Neutrophil (primary cell): ENCODE data around the gene MT1M.

Experiments
- H3K27ac ChIP-seq: fragments of 200-600 bp; sonication (generic); 2 replicates; pipeline ENCODE4 v1.5.1; 2016; ENCODE audit warnings: mild to moderate bottlenecking, moderate library complexity
- H3K27me3 ChIP-seq: fragments of 200-600 bp; sonication (generic); 2 replicates; pipeline ENCODE4 v1.6.0; 2016; ENCODE audit warnings: mild to moderate bottlenecking
- H3K36me3 ChIP-seq: fragments of 200-600 bp; sonication (generic); 2 replicates; pipeline ENCODE4 v1.5.1; 2017
- H3K4me1 ChIP-seq, 2 experiments: fragments of 200-600 bp in 1 of 2; sonication (generic) in 1 of 2; 1 replicate in 1 of 2; 2 replicates in 1 of 2; pipeline versions ENCODE4 v1.5.1 to v1.6.1; 2013 to 2016; ENCODE audit warnings: low read depth in 1 of 2, low read length in 1 of 2, mild to moderate bottlenecking in 1 of 2, moderate library complexity in 1 of 2; ENCODE audit not compliant: control insufficient read depth in 1 of 2, insufficient read depth in 1 of 2
- H3K4me3 ChIP-seq, 2 experiments: fragments of 200-600 bp in 1 of 2; sonication (generic) in 1 of 2; 1 replicate in 1 of 2; 2 replicates in 1 of 2; pipeline ENCODE4 v1.5.1; 2013 to 2016; ENCODE audit warnings: low read depth in 1 of 2, low read length in 1 of 2, mild to moderate bottlenecking in 1 of 2, moderate library complexity in 1 of 2
- H3K9me3 ChIP-seq: fragments of 200-600 bp; sonication (generic); 2 replicates; pipeline ENCODE4 v1.5.1; 2016
- TF ChIP-seq, protein P1 (sequence below): fragments of 200-600 bp; sonication (generic); IDR thresholded peaks from 2 replicates; pipeline ENCODE4 v1.5.1; 2016; ENCODE audit warnings: antibody characterized with exemption

The MT1M gene

DNA sequence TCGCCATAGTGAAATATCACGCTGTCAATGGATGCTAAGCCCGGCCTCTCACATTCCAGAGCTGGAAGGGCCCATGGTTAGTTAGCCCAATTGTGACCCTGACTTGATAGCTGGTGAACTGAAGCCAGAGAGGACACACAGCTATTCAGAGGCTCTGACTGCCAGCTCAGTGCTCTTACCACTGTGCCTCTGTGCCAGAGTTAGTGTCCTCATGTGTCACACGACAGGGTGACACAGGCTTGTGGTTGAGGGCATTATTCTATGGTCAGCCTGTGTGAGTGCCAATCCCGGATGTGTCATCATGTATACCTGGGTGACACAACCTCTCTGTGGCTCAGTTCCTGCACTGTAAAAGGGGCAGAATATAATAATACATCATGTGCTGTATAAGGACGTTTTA lies 47.4 kb downstream of the MT1M start:
- no peaks in the 10 kb centered on the region for H3K9me3 ChIP-seq
- H3K27me3 ChIP-seq = peaks cover 63% of the 10 kb centered on the region
- H3K36me3 ChIP-seq = no peaks in the 10 kb centered on the region
- H3K4me3 ChIP-seq = no peak overlapping the region
- peaks cover 19 to 34% of the 10 kb centered on the region in 2 experiments for H3K4me1 ChIP-seq
- TF ChIP-seq, protein P1, sequence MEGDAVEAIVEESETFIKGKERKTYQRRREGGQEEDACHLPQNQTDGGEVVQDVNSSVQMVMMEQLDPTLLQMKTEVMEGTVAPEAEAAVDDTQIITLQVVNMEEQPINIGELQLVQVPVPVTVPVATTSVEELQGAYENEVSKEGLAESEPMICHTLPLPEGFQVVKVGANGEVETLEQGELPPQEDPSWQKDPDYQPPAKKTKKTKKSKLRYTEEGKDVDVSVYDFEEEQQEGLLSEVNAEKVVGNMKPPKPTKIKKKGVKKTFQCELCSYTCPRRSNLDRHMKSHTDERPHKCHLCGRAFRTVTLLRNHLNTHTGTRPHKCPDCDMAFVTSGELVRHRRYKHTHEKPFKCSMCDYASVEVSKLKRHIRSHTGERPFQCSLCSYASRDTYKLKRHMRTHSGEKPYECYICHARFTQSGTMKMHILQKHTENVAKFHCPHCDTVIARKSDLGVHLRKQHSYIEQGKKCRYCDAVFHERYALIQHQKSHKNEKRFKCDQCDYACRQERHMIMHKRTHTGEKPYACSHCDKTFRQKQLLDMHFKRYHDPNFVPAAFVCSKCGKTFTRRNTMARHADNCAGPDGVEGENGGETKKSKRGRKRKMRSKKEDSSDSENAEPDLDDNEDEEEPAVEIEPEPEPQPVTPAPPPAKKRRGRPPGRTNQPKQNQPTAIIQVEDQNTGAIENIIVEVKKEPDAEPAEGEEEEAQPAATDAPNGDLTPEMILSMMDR = no peak
- H3K27ac ChIP-seq = peak overlapping the region; percentile 33

DNA sequence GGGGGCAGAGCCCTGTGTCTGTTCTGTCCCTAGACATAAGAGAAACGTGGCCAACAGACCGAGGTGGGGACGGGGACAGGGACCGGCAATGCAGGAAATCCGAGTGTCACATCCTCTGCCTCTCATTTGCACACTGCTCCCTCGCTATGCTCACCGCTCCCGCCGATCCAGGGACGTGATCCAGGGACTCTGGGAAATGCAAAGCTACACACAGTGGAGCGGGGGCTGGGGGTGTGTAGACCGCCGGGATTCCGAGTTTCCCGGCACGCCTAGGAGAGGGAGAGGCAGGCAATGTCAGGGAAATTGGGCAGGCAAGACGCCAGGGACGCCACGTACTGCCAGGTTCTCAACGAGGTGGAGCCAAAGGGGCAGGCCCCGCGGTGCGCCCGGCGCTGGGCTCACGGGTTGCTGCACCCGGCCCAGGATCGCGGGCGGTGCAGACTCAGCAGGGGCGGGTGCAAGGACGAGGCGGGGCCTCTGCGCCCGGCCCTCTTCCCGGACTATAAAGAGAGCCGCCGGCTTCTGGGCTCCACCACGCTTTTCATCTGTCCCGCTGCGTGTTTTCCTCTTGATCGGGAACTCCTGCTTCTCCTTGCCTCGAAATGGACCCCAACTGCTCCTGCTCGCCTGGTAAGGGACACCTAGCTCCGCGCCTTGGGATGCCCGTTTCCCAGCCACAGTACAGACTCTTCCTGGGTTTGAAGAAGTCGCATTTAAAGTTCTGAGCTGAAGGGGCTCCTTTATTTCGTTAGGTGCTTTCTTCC lies 49.7 kb downstream of the MT1M start, which contains the start of gene MT1X:
Gene MT1X (plus strand): TSS at position 532 of the 764 bp plus-strand sequence. CDS start 71 bp downstream, at position 603.
- H3K9me3 ChIP-seq = no peaks in the 10 kb centered on the region
- peaks cover 46% of the 10 kb centered on the region for H3K27me3 ChIP-seq
- H3K36me3 ChIP-seq = no peaks in the 10 kb centered on the region
- TF ChIP-seq, protein P1 = no peak
- H3K27ac ChIP-seq = no peak within 1 kb of the TSS
- H3K4me1 ChIP-seq = peaks cover 19 to 34% of the 10 kb centered on the region in 2 experiments
- peak within 1 kb of the TSS; percentile 56 to 63 for H3K4me3 ChIP-seq

DNA sequence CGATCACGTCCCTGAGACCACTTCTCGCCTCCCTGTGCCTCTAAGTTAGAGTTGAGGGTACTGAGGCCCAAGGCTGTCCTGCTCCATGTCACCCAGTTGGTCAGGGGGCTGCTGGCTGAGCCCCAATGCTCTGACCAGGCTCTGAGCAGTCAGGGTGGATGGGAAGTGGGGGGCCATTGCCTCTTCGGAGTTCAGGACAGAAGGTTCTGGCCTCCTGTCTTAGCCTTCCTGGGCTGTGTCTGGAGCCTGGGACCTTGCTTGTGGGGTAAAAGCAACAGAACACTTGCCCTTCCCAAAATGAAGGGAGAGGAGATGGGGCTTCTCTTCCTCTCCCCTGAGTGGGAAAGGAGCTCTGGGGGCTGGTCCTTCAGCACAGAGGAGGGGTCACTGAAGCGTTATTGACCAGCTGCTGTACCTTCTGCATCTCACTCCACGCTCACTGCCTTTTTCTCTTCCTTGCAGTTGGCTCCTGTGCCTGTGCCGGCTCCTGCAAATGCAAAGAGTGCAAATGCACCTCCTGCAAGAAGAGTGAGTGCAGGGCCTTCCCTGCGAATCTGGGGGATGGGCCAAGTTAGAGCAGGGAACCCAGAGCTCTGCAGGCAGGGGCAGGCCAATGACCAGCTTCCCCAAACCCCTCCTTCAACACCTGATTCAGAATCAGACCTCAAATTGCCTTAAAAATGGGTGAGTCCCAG lies 50.4 kb downstream of the MT1M start:
- TF ChIP-seq, protein P1 = no peak
- Histone ChIP-seq H3K36me3 (no peaks in the 10 kb centered on the region), H3K4me3 (peak overlapping the region; percentile 56 to 63), H3K27me3 (peaks cover 38% of the 10 kb centered on the region), H3K4me1 (peaks cover 19 to 34% of the 10 kb centered on the region in 2 experiments), H3K9me3 (no peaks in the 10 kb centered on the region), H3K27ac (no peak overlapping the region)
